ENCODE data around the gene SMPDL3B. TPM values are rescaled to one million over a fixed set of nuclear protein-coding genes. Genes with fewer than 3 reads are reported as not detected.

The SMPDL3B gene
- total and polyA plus RNA-seq, 2 of the 4 experiments (the other 2 are of a cell fraction), result not detected

- Histone ChIP-seq H3K4ac (ENCODE audit: low read depth, low read length) (no peak overlapping the region), H4K8ac (ENCODE audit: low read depth in 2 of 2, low read length in 2 of 2) (no peak overlapping the region), H3K79me1 (ENCODE audit: low read depth in 1 of 2, low read length in 2 of 2) (no peaks in the 10 kb centered on the region), H3K9me1 (ENCODE audit: insufficient read depth, low read length) (no peaks in the 10 kb centered on the region), H3K23ac (ENCODE audit: low read depth, low read length) (no peak overlapping the region), H3K36me3 (ENCODE audit: control insufficient read depth, insufficient read depth, low read length) (no peaks in the 10 kb centered on the region), H4K91ac (ENCODE audit: insufficient read depth, low read depth, low read length) (no peak overlapping the region), H3K14ac (replicated peaks; ENCODE audit: low read depth, low read length) (no peak overlapping the region), H3K27me3 (ENCODE audit: control insufficient read depth, insufficient read depth, low read length) (peaks cover 22% of the 10 kb centered on the region), H3K9ac (ENCODE audit: low read depth, low read length) (no peak overlapping the region), H3K18ac (ENCODE audit: low read depth, low read length) (no peak overlapping the region), H2BK120ac (ENCODE audit: low read depth, low read length) (no peak overlapping the region), H2AFZ (replicated peaks; ENCODE audit: low read length, poor library complexity) (peak overlapping the region; percentile 70), H2BK5ac (ENCODE audit: low read depth, low read length, poor library complexity, severe bottlenecking) (no peak overlapping the region), H4K20me1 (ENCODE audit: insufficient read depth, low read length) (no peaks in the 10 kb centered on the region), H2AK9ac (replicated peaks; ENCODE audit: low read depth, low read length, poor library complexity) (peak overlapping the region; percentile 66), H3K4me2 (ENCODE audit: low read depth, low read length) (no peak overlapping the region), H3K4me1 (ENCODE audit: control insufficient read depth, insufficient read depth, low read length) (peaks cover under 1% of the 10 kb centered on the region), H2AK5ac (ENCODE audit: low read depth, low read length) (no peak overlapping the region), H3K4me3 (ENCODE audit: insufficient read depth, low read depth, low read length) (no peak overlapping the region), H2BK15ac (ENCODE audit: low read depth, low read length) (no peak overlapping the region), H4K5ac (ENCODE audit: low read depth, low read length) (no peak overlapping the region), H3K9me3 (ENCODE audit: control insufficient read depth, insufficient read depth, low read length) (no peaks in the 10 kb centered on the region), H3K27ac (ENCODE audit: insufficient read depth, low read length) (no peak overlapping the region), H3K56ac (ENCODE audit: extremely low read depth, insufficient read depth, low read length) (no peak overlapping the region), H2BK20ac (ENCODE audit: low read depth, low read length) (no peak overlapping the region)
- peak; percentile 40; the same call in 1 of the 2 replicates for ATAC-seq (ENCODE audit: low read depth)
- no peak for DNase-seq
- BruUV-seq (replicated peaks), result no TSS peak
- ChIA-PET CTCF (interaction anchor here (1.0 to 1.1 kb wide), 3 partner anchors 8 to 82 kb away, joined by 3 to 5 read pairs (median 3); no protein-coding TSS in a partner anchor), POLR2A (ENCODE audit: unreplicated experiment) (no interaction called here)
- dilution Hi-C loops (cut with HindIII; ENCODE audit: low sequenced_read_pairs, unreplicated experiment) (no loop called here), intact Hi-C loops (cut with micrococcal nuclease) (no loop called here), in situ Hi-C loops (cut with MboI; ENCODE audit: low sequenced_read_pairs) (no loop called here)
- WGBS, 2 experiments (ENCODE audit: extremely low coverage in 2 of 2, insufficient read length in 1 of 2), result no CpG with 5 or more reads among the region's 6 CpGs
- no peak for TF ChIP-seq CEBPB (IDR thresholded peaks at IDR 0.05; ENCODE audit: low read depth, low read length)
- peak; percentile 20; the same call in 1 of the 2 replicates for TF ChIP-seq RAD21 (IDR thresholded peaks at IDR 0.05; ENCODE audit: low read length)
- TF ChIP-seq CTCF (conservative IDR thresholded peaks at IDR 0.05; ENCODE audit: low read depth, low read length), result peak; percentile 42
These were observed 5.5 kb downstream of the SMPDL3B start for GRCh38 chr1:27940297-27940696.

Measured in IMR-90 (cell line).